Epithelial cell of proximal tubule (primary cell): ENCODE results near the gene KLK2. TPM values are rescaled to one million over a fixed set of nuclear protein-coding genes. Genes with fewer than 3 reads are reported as not detected.

Experiments
- DNase-seq: peaks from one replicate; pipeline ENCODE4 v3.0.0-alpha.2; 2011; ENCODE audit warnings: low read depth
- H3K4me3 ChIP-seq: 2 replicates; pipeline ENCODE4 v1.5.1; 2011; ENCODE audit warnings: low read depth, mild to moderate bottlenecking, low read length
- CTCF ChIP-seq: conservative IDR thresholded peaks from 2 replicates; pipeline ENCODE4 v1.5.1; 2012; ENCODE audit warnings: low read depth, mild to moderate bottlenecking, low read length
- total RNA-seq: library from RNA; depleted of rRNA; stranded (reverse); fragments of >200 nt; gene quantifications from 2 replicates; pipeline ENCODE4 v1.2.3, GENCODE V29; 2015

Gene KLK2
- total RNA-seq, 1 donor from 2014 or later = not detected

GRCh38 chr19:50837300-50837699 is 35.9 kb upstream of the KLK2 start:
- no peak for DNase-seq
- TF ChIP-seq CTCF = no peak
- H3K4me3 ChIP-seq = no peak overlapping the region

- peak; percentile 37 for TF ChIP-seq CTCF
- DNase-seq = no peak
- H3K4me3 ChIP-seq = no peak overlapping the region
Observed at GRCh38 chr19:50838239-50838638, 35.0 kb upstream of the KLK2 start.

DNA sequence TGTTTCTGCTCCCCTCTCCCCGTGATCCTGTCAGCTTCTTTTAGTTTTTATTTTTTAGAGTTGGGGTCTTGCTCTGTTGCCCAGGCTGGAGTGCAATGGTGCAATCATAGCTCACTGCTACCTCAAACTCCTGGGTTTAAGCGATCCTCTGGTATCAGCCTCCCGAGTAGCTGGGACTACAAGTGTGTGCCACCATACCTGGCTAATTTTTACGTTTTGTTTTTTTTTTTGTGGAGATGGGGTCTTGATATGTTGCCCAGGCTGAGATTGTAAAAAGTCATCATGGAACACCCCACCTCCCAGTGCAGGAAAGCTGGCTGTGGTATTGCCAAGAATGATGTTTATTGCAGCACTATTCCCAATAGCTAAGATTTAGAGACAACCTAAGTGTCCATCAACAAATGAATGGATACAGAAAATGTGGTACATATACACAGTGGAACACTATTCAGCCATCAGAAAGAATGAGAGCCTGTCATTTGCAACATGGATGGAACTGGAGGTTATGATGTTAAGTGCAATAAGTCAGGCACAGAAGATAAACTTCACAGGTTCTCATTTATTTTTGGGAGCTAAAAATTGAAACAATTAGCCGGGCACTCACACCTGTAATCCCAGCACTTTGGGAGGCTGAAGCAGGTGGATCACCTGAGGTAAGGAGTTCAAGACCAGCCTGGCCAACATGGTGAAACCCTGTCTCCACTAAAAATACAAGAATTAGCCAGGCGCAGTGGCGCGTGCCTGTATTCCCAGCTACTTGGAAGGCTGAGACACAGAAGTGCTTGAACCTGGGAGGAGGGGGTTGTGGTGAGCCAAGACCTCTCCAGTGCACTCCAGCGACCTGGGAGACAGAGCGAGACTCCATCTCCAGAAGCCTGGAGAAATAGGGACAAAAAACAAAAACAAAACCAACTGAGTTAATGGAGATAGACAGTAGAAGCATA is 33.3 kb upstream of the KLK2 start:
- TF ChIP-seq CTCF = no peak
- H3K4me3 ChIP-seq = no peak overlapping the region
- no peak for DNase-seq

DNA sequence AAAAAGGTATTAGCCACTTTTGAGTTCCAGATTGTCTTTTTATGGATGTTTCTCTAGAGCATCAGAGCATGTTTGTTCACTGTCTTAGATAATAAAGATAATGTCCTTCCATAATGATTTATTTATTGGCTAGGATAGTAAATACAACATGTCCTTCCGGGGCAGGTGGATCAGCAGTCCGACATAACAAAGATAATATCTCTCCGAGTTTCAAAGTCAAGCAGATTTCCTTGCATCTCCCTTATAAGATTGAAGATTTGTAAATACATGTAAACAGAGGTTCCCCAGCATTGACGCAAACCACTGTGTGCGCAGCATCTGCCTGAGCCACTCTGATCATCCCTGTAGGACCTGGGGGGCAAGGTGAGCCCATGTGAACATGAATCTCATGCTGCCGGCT is 31.1 kb upstream of the KLK2 start:
- TF ChIP-seq CTCF = no peak
- DNase-seq = no peak

DNA sequence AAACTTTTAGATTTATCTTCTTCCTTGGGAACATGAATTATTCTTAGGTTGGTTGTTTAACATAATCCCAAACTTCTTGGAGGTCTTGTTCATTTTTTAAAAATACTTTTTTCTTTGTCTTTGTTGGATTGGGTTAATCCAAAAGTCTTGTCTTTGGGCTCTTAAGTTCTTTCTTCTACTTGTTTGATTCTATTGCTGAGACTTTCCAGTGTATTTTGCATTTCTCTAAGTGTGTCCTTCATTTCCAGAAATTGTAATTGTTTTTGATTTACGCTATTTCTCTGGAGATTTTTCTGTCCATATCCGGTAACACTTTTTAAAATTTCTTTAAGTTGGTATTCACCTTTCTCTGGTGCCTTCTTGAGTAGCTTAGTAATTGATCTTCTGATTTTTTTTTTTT is 30.0 kb upstream of the KLK2 start:
- DNase-seq = no peak
- H3K4me3 ChIP-seq = no peak overlapping the region
- TF ChIP-seq CTCF = no peak

More for the DNA sequence above, 31.1 kb upstream of the KLK2 start:
- no peak overlapping the region for H3K4me3 ChIP-seq

GRCh38 chr19:50843701-50844221 is 29.5 kb upstream of the KLK2 start:
- TF ChIP-seq CTCF = no peak
- H3K4me3 ChIP-seq = no peak overlapping the region
- no peak for DNase-seq
